Skeletal muscle tissue (tissue), 2 donors: ENCODE results near the gene GAS2L1. TPM values are rescaled to one million over a fixed set of nuclear protein-coding genes. Genes with fewer than 3 reads are reported as not detected.

ENCODE experiments used
- small RNA-seq: library from RNA; depleted of rRNA; stranded (forward); fragments of <200 nt; gene quantifications from one replicate; pipeline ENCODE3, GENCODE V24; 2014
- total RNA-seq: library from RNA; depleted of rRNA; stranded (reverse); fragments of >200 nt; gene quantifications from one replicate; pipeline ENCODE4 v1.2.3, GENCODE V29; 2014

Gene GAS2L1
- total RNA-seq, 1 donor from 2014 or later, result 3.1 TPM

Small RNA genes within 50 kb of the gene (small RNA-seq; reads per million reads assigned to genes)
- gene MIR3653, result not detected

Other genes starting within 250 kb of the GAS2L1 start
- gene C22orf31, start 244.8 kb upstream of the GAS2L1 start, total RNA-seq, result 1.6 TPM
- gene KREMEN1, start 233.6 kb upstream of the GAS2L1 start, total RNA-seq, result 43.8 TPM
- gene EMID1, start 100.8 kb upstream of the GAS2L1 start, total RNA-seq, result 6.3 TPM
- 6.8 TPM for gene RHBDD3, start 38.7 kb upstream of the GAS2L1 start, total RNA-seq
- 84.5 TPM for gene EWSR1, start 38.4 kb upstream of the GAS2L1 start, total RNA-seq
- gene RASL10A, start 9.0 kb downstream of the GAS2L1 start, total RNA-seq, result under 0.01 TPM
- 23.0 TPM for gene AP1B1, start 81.9 kb downstream of the GAS2L1 start, total RNA-seq
- gene RFPL1, start 131.9 kb downstream of the GAS2L1 start, total RNA-seq, result not detected
- gene NEFH, start 173.6 kb downstream of the GAS2L1 start, total RNA-seq, result 0.52 TPM
- 43.8 TPM for gene THOC5, start 247.1 kb downstream of the GAS2L1 start, total RNA-seq